A673 (cell line): ENCODE data around the gene EBP. TPM values are rescaled to one million over a fixed set of nuclear protein-coding genes. Genes with fewer than 3 reads are reported as not detected.

Experiments
- BruUV-seq: library from RNA; stranded (reverse); fragments of 400-500 nt; replicated peaks from 2 replicates; lab custom pipeline; 2021; lab: Mats Ljungman, UMichigan
- CTCF ChIA-PET: fragments of 300-600 bp; sonication (Branson Sonifier 250); formaldehyde crosslinking; loops from one replicate; lab custom pipeline; 2022; ENCODE audit warnings: antibody characterized with exemption; lab: Charles Lee
- POLR2A ChIA-PET: fragments of 300-600 bp; sonication (Branson Sonifier 250); formaldehyde crosslinking; loops from one replicate; lab custom pipeline; 2022; ENCODE audit warnings: antibody characterized with exemption; ENCODE audit not compliant: low non-redundant PET; lab: Charles Lee
- DNase-seq: peaks from one replicate; pipeline ENCODE4 v3.0.0-alpha.2; 2015; ENCODE audit warnings: low spot score
- H3K27ac ChIP-seq: fragments of 200-600 bp; sonication (generic); 2 replicates; pipeline ENCODE4 v1.5.1; 2016; ENCODE audit warnings: mixed run types, low read depth, mild to moderate bottlenecking, mixed read lengths, antibody characterized with exemption, low read length; ENCODE audit not compliant: poor library complexity, severe bottlenecking
- H3K27me3 ChIP-seq: fragments of 200-600 bp; sonication (generic); replicated peaks from 2 replicates; pipeline ENCODE4 v1.6.1; 2017; ENCODE audit warnings: mixed run types, low read depth, mild to moderate bottlenecking, mixed read lengths, antibody characterized with exemption, low read length; ENCODE audit not compliant: insufficient read depth, poor library complexity
- H3K36me3 ChIP-seq: fragments of 200-600 bp; sonication (generic); 2 replicates; pipeline ENCODE4 v1.6.1; 2016; ENCODE audit warnings: mixed run types, mild to moderate bottlenecking, mixed read lengths, antibody characterized with exemption, low read length; ENCODE audit not compliant: insufficient read depth, poor library complexity, severe bottlenecking
- H3K4me1 ChIP-seq: fragments of 200-600 bp; sonication (generic); 2 replicates; pipeline ENCODE4 v1.6.1; 2017; ENCODE audit warnings: mixed run types, mild to moderate bottlenecking, mixed read lengths, antibody characterized with exemption, low read length; ENCODE audit not compliant: insufficient read depth, poor library complexity, severe bottlenecking
- H3K4me3 ChIP-seq: fragments of 200-600 bp; sonication (generic); 2 replicates; pipeline ENCODE4 v1.5.1; 2016; ENCODE audit warnings: low read depth, mixed run types, mild to moderate bottlenecking, mixed read lengths, low read length; ENCODE audit not compliant: poor library complexity, severe bottlenecking
- H3K9me3 ChIP-seq: fragments of 200-600 bp; sonication (generic); 2 replicates; pipeline ENCODE4 v1.6.1; 2016; ENCODE audit warnings: mixed run types, low read depth, mild to moderate bottlenecking, mixed read lengths, antibody characterized with exemption, low read length; ENCODE audit not compliant: poor library complexity, severe bottlenecking
- CTCF ChIP-seq: fragments of 300-800, 200-600 bp; sonication (generic); conservative IDR thresholded peaks from 2 replicates; pipeline ENCODE4 v1.5.1; 2017; ENCODE audit warnings: low read depth, mild to moderate bottlenecking, antibody characterized with exemption, low read length, moderate library complexity, mixed read lengths
- EZH2 ChIP-seq: fragments of 200-600 bp; sonication (generic); IDR thresholded peaks from 2 replicates; pipeline ENCODE4 v1.6.1; 2017; ENCODE audit warnings: borderline replicate concordance, low read depth, mild to moderate bottlenecking, mixed read lengths, antibody characterized with exemption, low read length; ENCODE audit not compliant: poor library complexity, severe bottlenecking
- intact Hi-C: fragments of 100-400 bp; cut with micrococcal nuclease; formaldehyde crosslinking; loops from one replicate; pipeline ENCODE4 v1.10.0; 2022; ENCODE audit not compliant: unreplicated experiment
- total RNA-seq: library from RNA; stranded (reverse); gene quantifications from 2 replicates; pipeline ENCODE4 v1.2.3, GENCODE V29; 2021

The EBP gene
- total RNA-seq, 1 experiment from 2014 or later, result 155 TPM

DNA sequence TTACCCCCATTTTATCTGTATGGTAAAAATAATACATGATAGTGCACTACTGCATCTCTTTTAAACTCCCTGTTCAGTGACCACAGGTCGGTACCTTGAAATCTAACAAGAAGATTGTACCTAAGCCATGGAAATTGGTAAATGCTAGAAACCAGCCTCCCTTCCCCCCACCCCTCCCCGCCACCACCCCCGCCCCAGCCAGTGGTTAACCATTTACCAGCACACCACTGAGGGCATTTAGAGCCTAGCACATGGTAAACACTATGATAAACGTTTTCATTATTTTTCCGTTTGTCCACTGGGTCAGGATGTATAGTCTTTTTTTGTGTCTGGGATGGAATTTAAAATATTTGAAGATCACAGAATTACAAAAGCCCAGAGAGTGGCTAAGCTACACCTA, 46.3 kb upstream of the EBP start:
- intact Hi-C loops, result no loop called here
- DNase-seq, result no peak
- no peaks in the 10 kb centered on the region for H3K36me3 ChIP-seq
- CTCF ChIA-PET, result no interaction called here
- peak overlapping the region; percentile 81 for H3K4me3 ChIP-seq
- BruUV-seq, result no TSS peak
- H3K4me1 ChIP-seq, result peaks cover 9% of the 10 kb centered on the region
- H3K27ac ChIP-seq, result peak overlapping the region; percentile 83
- H3K27me3 ChIP-seq, result no peaks in the 10 kb centered on the region
- POLR2A ChIA-PET, result interaction anchor here (0.5 kb wide), 1 partner anchor 571 kb away, joined by 4 read pairs; no protein-coding TSS in a partner anchor
- TF ChIP-seq EZH2 (no peak), CTCF (no peak)
- no peaks in the 10 kb centered on the region for H3K9me3 ChIP-seq

DNA sequence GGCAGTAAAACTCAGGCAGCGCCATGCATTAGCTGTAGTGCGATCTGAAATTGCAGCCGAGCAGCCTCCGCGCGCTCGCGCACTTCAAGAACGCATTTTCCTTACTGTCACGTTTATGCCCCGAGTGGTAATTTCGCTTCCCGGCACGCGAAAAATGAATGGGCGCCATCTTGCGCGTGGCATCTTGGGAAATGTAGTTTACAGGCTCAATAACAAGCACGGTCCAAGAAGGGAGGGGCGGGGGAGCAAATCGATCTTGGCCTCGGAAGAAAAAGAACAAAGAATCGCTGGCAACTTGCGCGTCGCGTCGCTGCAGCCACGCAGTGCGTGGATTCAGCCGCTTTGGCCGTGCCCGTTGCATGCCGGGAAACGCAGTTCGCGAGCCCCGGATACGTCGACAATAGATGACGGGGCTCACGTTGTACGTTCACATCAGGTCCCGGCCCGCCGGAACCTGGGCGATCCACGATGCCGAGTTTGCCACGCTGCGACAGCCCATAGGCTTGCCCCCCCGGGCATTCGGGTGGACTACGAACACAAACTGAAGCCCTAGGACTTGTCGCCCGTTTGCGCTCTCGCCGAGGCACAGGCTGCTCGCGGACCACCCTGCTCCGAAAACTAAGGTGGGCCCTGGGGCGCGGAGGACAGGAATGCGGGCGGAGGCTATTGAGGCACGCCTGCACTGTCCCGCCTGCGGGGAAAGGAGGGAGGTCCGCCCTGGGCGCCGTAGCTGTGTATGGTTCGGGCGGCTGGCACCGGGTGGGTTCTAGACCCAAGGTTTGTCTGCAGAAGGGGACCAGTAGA, 45.6 kb upstream of the EBP start, which contains the start of gene FTSJ1:
TSS of gene FTSJ1 (plus strand) at position 426 of the 804 bp plus-strand sequence. CDS start 1,849 bp downstream, outside the sequence.
- TF ChIP-seq CTCF, result no peak
- TF ChIP-seq EZH2, result no peak
- no peaks in the 10 kb centered on the region for H3K9me3 ChIP-seq
- intact Hi-C loops, result no loop called here
- H3K4me1 ChIP-seq, result peaks cover 9% of the 10 kb centered on the region
- CTCF ChIA-PET, result no interaction called here
- H3K36me3 ChIP-seq, result no peaks in the 10 kb centered on the region
- H3K27ac ChIP-seq, result peak within 1 kb of the TSS; percentile 83
- DNase-seq, result peak; percentile 95
- BruUV-seq, result no TSS peak
- POLR2A ChIA-PET, result no interaction called here
- H3K4me3 ChIP-seq, result peak within 1 kb of the TSS; percentile 81
- no peaks in the 10 kb centered on the region for H3K27me3 ChIP-seq

DNA sequence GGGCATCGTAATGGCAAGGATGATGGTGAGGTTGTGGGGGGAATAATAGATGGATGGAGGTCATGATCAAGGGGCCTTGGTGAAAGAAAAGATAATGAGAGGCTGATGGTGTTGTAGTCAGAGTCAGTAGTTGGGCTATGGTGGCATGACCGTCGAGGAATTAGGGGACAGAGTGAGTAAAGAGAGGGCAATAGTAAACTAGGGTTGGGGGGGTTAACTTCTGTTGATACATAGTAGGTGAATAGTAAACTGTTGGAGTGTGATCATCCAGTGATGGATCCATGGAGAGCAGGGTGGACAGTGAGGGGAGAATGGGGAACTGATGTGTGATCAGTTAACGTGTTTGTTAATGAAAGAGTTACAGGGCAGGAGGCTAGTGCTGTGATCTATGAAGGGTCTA, 44.7 kb upstream of the EBP start:
- peaks cover 5% of the 10 kb centered on the region for H3K36me3 ChIP-seq
- DNase-seq, result no peak
- no peaks in the 10 kb centered on the region for H3K27me3 ChIP-seq
- H3K27ac ChIP-seq, result no peak overlapping the region
- TF ChIP-seq EZH2 (no peak), CTCF (no peak)
- CTCF ChIA-PET, result no interaction called here
- H3K4me3 ChIP-seq, result peak overlapping the region; percentile 81
- peaks cover 9% of the 10 kb centered on the region for H3K4me1 ChIP-seq
- intact Hi-C loops, result no loop called here
- BruUV-seq, result no TSS peak
- no peaks in the 10 kb centered on the region for H3K9me3 ChIP-seq
- POLR2A ChIA-PET, result no interaction called here
